CD4-positive, alpha-beta T cell treated with Interleukin-6 at 100 ng/mL for 8 hours (primary cell): Measurements from ENCODE around the gene CUEDC1.

Source experiments
- DNase-seq: peaks from one replicate; pipeline ENCODE4 v3.0.0-alpha.2; 2020; ENCODE audit warnings: mixed read lengths, low spot score

Gene CUEDC1, protein sequence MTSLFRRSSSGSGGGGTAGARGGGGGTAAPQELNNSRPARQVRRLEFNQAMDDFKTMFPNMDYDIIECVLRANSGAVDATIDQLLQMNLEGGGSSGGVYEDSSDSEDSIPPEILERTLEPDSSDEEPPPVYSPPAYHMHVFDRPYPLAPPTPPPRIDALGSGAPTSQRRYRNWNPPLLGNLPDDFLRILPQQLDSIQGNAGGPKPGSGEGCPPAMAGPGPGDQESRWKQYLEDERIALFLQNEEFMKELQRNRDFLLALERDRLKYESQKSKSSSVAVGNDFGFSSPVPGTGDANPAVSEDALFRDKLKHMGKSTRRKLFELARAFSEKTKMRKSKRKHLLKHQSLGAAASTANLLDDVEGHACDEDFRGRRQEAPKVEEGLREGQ

GRCh38 chr17:57955183-57955931 is at the start of gene CUEDC1:
CUEDC1 (minus strand) TSS chr17:57955412; CDS start chr17:57885564, 69,848 bp downstream.
- DNase-seq, result peak; percentile 47

DNA sequence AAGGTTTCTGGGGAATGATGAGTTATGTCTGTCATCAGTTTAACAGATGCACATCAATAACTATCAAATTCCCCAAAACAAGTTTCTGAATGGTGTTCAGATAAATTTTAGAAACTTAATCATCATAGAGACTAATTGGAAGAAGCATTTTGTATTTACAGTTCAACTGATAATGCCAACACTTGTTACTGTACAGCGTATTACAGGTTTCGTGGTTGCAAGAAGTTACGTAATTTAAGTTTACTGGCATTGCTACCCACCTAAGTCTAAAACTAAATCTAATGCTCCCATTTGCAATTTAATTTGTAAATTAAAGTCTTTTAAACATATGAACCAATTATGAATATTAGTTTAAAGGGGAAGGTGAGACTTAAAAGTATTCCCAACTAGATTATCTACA is 48.8 kb upstream of the CUEDC1 start:
- DNase-seq, result no peak

GRCh38 chr17:58002973-58003372 is 47.8 kb upstream of the CUEDC1 start:
- DNase-seq, result no peak

DNA sequence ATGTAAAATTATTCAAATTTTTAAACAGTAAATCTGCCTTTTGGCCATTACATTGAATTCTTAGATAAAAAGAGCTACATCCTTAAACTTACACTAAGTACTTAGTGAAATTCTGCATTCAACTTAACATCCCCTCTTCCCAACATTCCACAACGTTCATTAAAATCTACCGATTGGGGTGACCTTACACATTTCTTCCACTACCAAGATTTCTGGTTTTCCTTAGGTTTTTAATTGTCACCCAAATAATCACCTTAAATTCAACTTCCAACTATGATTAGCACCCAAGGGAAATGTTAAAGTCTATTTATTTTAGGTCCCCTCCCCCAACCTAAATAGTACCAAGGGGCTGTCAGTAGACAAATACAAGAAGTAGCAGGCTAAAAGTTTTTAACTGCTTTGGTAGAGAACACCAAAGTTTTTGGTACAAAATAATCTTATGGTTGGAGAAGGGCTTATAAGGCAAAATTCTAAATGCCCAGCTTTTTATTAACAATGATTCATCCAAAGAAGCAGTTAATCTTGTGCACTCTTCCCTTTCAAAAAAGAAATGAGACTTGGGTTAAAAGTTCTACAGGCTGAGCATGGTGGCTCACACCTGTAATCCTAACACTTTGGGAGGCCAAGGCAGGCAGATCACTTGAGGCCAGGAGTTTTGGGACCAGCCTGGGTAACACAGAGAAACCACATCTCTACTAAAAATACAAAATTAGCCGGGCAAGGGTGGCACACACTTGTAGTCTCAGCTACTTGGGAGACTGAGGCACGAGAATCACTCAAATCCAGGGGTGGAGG is 47.1 kb upstream of the CUEDC1 start:
- DNase-seq, result no peak

DNA sequence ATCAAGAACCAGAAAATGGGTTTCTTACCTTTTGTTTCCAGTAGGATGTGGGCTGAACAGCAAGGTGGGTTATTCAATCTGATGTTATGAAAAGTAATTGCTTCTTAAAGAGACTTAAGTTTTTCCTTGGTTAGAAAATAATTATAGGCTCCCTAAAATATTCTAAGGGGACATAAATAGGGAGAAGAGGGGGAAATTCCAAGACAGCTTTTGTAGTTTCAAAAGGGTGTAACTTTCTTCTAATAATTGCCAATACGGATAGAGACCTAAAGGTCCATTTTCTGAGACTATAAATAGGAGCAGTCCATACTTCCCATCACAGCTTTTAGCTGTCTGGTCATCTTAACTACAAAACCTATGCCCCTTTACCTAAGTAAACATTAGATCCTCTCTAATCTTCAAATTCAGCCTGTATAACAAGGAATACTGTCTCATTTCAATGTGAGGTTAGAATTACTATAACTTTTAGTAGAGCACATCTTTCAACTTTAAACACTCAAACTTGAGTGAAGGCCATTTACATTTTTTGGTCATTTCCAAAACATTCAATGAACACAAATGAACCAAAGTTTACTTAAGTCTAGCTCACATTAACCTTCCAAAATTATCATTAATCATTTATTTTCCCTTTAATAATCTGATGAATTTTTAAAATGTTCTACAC is 46.4 kb upstream of the CUEDC1 start:
- DNase-seq, result no peak

DNA sequence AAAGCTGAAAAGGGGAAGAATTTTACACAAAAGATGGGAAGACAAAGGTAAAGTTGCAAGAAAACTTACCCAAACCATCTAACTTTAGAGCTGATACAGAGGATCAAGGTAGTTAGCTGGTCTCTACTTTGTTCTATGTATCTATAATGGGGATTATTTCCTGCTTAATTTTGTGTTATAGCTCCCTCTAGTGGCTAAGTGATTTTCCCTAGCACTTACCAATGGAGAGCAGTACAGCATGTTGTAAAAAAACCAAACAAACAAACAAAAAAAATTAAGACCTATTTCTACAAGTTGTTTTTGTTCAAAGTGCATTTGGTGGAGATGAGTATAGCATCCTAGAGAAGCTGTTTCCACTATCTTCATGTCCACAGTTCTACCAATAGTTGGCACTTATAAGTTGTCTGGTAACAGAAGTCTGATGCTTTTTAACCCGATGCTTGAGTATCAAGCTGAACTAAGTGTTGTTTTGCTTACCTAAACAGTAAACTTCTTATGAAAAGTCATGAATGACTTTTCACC is 44.3 kb upstream of the CUEDC1 start:
- DNase-seq, result peak; percentile 68

GRCh38 chr17:57999010-57999495 is 43.8 kb upstream of the CUEDC1 start:
- no peak for DNase-seq

- DNase-seq, result no peak
Measured at GRCh38 chr17:57997085-57997809, 42.0 kb upstream of the CUEDC1 start.

- peak; percentile 63 for DNase-seq
Measured at GRCh38 chr17:57995076-57995956, 40.1 kb upstream of the CUEDC1 start.

DNA sequence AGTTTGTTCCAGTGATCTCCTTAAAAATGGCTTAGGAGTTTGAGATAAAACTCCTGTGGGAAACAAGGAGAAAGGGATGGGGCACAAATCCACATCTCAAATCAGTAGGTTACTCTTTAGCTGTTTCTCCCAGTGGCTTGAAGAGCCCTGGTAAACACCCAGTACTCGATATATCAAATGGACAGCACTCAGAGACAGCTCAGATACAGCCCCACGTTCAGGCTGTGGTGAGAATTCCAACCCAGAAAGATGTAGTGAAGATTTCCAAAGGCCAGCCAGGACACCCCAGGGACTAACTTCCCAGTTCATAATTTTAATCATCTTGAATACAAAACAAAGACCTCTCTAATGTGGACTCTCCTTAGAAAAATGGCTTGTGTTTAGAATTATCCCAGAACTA is 39.2 kb upstream of the CUEDC1 start:
- no peak for DNase-seq

DNA sequence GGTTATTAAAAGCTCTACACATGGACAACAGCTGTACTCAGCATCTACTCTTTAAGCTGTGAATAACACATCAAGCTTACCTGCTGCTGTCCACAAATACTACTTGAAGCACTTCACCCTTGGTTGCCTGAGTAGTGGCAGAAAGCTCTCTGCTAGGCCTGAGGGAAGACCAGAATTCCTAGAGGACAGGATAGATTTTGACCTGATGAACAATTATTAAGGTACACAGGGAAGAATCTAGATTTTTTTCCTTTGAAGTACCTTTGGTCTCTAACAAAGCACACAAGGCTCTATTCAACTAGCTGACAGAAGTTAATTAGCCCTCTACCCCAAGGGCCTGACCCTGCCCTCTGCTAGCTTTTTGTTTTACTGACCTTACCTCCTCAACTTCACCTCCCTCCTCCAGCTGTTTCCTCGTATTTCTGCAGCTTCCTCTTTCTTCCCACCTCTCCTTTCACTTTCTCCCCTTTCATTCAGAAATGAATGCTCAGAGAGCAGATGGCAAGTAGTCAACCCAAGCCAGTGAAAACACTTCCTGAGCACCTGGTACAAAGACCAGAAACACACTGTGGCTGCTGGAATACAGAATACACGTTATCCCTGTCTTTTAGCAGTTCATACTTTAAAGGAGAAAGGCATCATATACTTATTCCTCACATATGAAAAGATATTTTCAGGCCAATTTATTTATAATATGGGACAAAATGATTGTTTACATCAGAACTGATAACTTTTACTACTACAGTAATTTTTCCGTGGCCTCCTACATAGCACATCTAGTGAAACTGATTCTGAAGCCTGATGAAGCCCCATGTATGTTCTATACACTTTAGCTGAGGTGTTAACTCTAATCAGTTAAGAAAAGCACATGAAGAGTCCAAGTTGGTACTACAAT is 38.5 kb upstream of the CUEDC1 start:
- DNase-seq, result no peak

GRCh38 chr17:57991537-57991936 is 36.3 kb upstream of the CUEDC1 start:
- no peak for DNase-seq

DNA sequence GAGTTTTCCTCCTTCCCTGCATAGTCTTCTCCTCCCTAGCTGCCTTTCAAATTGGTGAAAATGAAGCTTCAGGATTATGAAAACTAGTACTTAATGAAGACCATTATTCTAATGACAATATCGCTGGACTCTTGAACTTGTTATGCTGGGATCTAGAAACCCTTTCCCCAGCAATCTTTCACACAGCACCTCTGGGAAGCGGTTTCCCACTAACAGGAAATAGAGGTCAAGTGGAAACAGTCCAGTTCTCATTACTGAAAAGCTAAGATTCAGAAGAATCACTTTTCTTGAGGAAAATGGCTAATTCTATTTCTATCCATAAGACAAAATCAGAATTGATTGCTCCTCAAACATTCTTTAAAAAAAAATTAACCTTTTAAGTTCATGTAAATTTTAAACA is 34.8 kb upstream of the CUEDC1 start:
- no peak for DNase-seq

- DNase-seq, result peak; percentile 59
Measured at GRCh38 chr17:57988301-57989250, 33.4 kb upstream of the CUEDC1 start.

DNA sequence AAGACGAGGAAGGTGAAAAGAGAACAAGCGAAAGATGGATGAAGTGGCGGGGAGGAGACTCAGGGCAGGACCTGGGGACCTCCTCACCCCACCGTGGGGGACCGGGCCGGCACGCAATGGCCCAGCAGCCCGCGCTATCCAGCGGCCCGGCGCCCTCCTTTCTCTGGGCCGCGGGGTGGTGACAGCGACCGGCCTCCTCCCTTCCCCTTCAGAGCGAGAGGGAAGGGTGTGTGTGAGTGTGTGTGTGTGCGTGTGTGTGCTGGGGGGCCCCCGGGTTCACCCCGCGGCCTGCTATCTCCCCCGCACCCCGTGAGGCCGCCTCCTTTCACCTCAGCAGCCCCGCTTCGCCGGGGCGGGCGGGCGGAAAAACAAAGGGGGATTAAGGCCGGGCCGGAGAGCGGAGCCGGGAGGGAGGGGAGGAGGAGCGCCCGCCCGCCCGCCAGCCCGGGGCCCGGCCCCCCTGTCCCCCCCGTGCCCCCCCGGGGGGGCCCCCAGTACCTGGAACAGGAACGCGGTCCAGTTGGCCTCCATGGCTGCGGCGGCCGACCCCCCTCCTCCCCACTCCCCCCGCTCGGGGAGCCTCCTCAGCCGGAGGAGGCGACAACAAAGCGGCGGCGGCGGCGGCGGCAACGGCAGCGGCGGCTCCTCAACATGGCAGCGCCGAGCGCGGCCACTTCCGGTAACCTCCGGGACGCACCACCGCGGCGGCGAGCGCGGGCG is 32.5 kb upstream of the CUEDC1 start, which contains the start of gene VEZF1:
VEZF1 (minus strand) TSS at position 674 of the 720 bp plus-strand sequence; CDS start at position 531, 143 bp downstream.
- DNase-seq, result peak; percentile 68

GRCh38 chr17:57986841-57987580 is 31.8 kb upstream of the CUEDC1 start:
- peak; percentile 30 for DNase-seq
